Mesenchymal stem cell (in vitro differentiated cells and primary cell): ENCODE data around the gene KLF15.

Experiments used
- DNase-seq: peaks from one replicate; pipeline ENCODE4 v3.0.0-alpha.2; 2013
- H2AFZ ChIP-seq: one replicate; pipeline ENCODE4 v1.6.1; 2013; ENCODE audit warnings: low read depth, mild to moderate bottlenecking, control low read depth, inconsistent platforms, low read length, moderate library complexity
- H2AK5ac ChIP-seq: 2 replicates; pipeline ENCODE4 v1.6.1; 2013; ENCODE audit warnings: low read length, moderate library complexity, mild to moderate bottlenecking, inconsistent platforms; ENCODE audit not compliant: severe bottlenecking
- H2BK120ac ChIP-seq: one replicate; pipeline ENCODE4 v1.6.1; 2013; ENCODE audit warnings: low read depth, mild to moderate bottlenecking, inconsistent platforms, low read length, moderate library complexity
- H2BK12ac ChIP-seq, 2 experiments: one replicate each; pipeline ENCODE4 v1.6.1; 2013; ENCODE audit warnings: inconsistent platforms in 2 of 2, low read length in 2 of 2, mild to moderate bottlenecking in 2 of 2, moderate library complexity in 2 of 2, control low read depth in 1 of 2
- H2BK15ac ChIP-seq: one replicate; pipeline ENCODE4 v1.6.1; 2013; ENCODE audit warnings: mild to moderate bottlenecking, low read depth, inconsistent platforms; ENCODE audit not compliant: poor library complexity, severe bottlenecking
- H2BK5ac ChIP-seq: 2 replicates; pipeline ENCODE4 v1.6.1; 2013; ENCODE audit warnings: low read depth, mild to moderate bottlenecking, low read length, control low read depth, inconsistent platforms; ENCODE audit not compliant: poor library complexity, severe bottlenecking
- H3K14ac ChIP-seq, 2 experiments: one replicate each; pipeline ENCODE4 v1.6.1; 2013; ENCODE audit warnings: inconsistent platforms in 2 of 2, low read length in 2 of 2, control low read depth in 1 of 2, mild to moderate bottlenecking in 1 of 2, moderate library complexity in 1 of 2
- H3K18ac ChIP-seq, 2 experiments: one replicate each; pipeline ENCODE4 v1.6.1; 2013; ENCODE audit warnings: inconsistent platforms in 2 of 2, low read length in 2 of 2, control low read depth in 1 of 2, low read depth in 1 of 2, mild to moderate bottlenecking in 1 of 2
- H3K23ac ChIP-seq, 2 experiments: one replicate each; pipeline ENCODE4 v1.6.1; 2013; ENCODE audit warnings: inconsistent platforms in 2 of 2, low read length in 2 of 2, mild to moderate bottlenecking in 2 of 2, moderate library complexity in 2 of 2, control low read depth in 1 of 2
- H3K27ac ChIP-seq: 2 replicates; pipeline ENCODE4 v1.5.1; 2013; ENCODE audit warnings: mild to moderate bottlenecking, moderate library complexity, low read length, control low read depth, inconsistent platforms; ENCODE audit not compliant: poor library complexity, severe bottlenecking
- H3K27me3 ChIP-seq, 2 experiments: 2 replicates each; pipeline versions ENCODE4 v1.6.1 to v1.7.0; 2013; ENCODE audit warnings: low read length in 2 of 2, mild to moderate bottlenecking in 2 of 2, moderate library complexity in 2 of 2, control low read depth in 1 of 2, inconsistent platforms in 1 of 2; ENCODE audit not compliant: control insufficient read depth in 1 of 2, insufficient read depth in 1 of 2
- H3K36me3 ChIP-seq, 2 experiments: 2 replicates each; pipeline versions ENCODE4 v1.6.1 to v1.7.0; 2013; ENCODE audit warnings: low read length in 2 of 2, control low read depth in 1 of 2, inconsistent platforms in 1 of 2, low read depth in 1 of 2, mild to moderate bottlenecking in 1 of 2; ENCODE audit not compliant: insufficient read depth in 2 of 2, control insufficient read depth in 1 of 2
- H3K4ac ChIP-seq, 2 experiments: one replicate each; pipeline ENCODE4 v1.6.1; 2013; ENCODE audit warnings: inconsistent platforms in 2 of 2, low read length in 2 of 2, mild to moderate bottlenecking in 2 of 2, moderate library complexity in 2 of 2, control low read depth in 1 of 2, low read depth in 1 of 2
- H3K4me1 ChIP-seq: 2 replicates; pipeline ENCODE4 v1.6.1; 2013; ENCODE audit warnings: low read depth, low read length, control low read depth; ENCODE audit not compliant: control insufficient read depth, insufficient read depth
- H3K4me2 ChIP-seq: 2 replicates; pipeline ENCODE4 v1.6.1; 2013; ENCODE audit warnings: low read length, mild to moderate bottlenecking, inconsistent platforms; ENCODE audit not compliant: poor library complexity, severe bottlenecking
- H3K4me3 ChIP-seq, 2 experiments: 2 replicates each; pipeline versions ENCODE4 v1.5.1 to v1.7.0; 2013; ENCODE audit warnings: low read length in 2 of 2, mild to moderate bottlenecking in 2 of 2, control low read depth in 1 of 2, low read depth in 1 of 2; ENCODE audit not compliant: insufficient read depth in 1 of 2
- H3K79me1 ChIP-seq: replicated peaks from 2 replicates; pipeline ENCODE4 v1.6.1; 2013; ENCODE audit warnings: mild to moderate bottlenecking, control low read depth, low read length, inconsistent platforms; ENCODE audit not compliant: poor library complexity, severe bottlenecking
- H3K9ac ChIP-seq: 2 replicates; pipeline ENCODE4 v1.7.0; 2013; ENCODE audit warnings: mild to moderate bottlenecking, low read length, moderate library complexity
- H3K9me3 ChIP-seq: 2 replicates; pipeline ENCODE4 v1.7.0; 2013; ENCODE audit warnings: mild to moderate bottlenecking, low read length; ENCODE audit not compliant: control insufficient read depth
- H4K8ac ChIP-seq: one replicate; pipeline ENCODE4 v1.6.1; 2013; ENCODE audit warnings: inconsistent platforms, mild to moderate bottlenecking, low read length, moderate library complexity
- H4K91ac ChIP-seq: one replicate; pipeline ENCODE4 v1.6.1; 2013; ENCODE audit warnings: mild to moderate bottlenecking, low read length, inconsistent platforms
- WGBS: methylation state at CpG from one replicate; pipeline ENCODE4 v1.1.7; 2013; ENCODE audit warnings: mixed read lengths; 5-methylcytosine and 5-hydroxymethylcytosine counted together

KLF15 gene

GRCh38 chr3:126353694-126354321 is 3.4 kb downstream of the KLF15 start:
- Histone ChIP-seq H4K91ac (no peak overlapping the region), H2BK5ac (no peak overlapping the region), H3K4me2 (no peak overlapping the region), H3K4me1 (peaks cover 24% of the 10 kb centered on the region), H3K9me3 (no peaks in the 10 kb centered on the region), H3K23ac (no peak overlapping the region), H2AFZ (no peak overlapping the region), H2BK12ac (peak overlapping the region in 1 of 2 experiments; percentile 21), H3K27ac (no peak overlapping the region), H3K18ac (no peak overlapping the region), H3K4ac (no peak overlapping the region), H3K9ac (no peak overlapping the region), H2AK5ac (no peak overlapping the region), H3K79me1 (no peaks in the 10 kb centered on the region), H3K4me3 (no peak overlapping the region), H2BK15ac (no peak overlapping the region), H3K36me3 (no peaks in the 10 kb centered on the region), H3K14ac (no peak overlapping the region), H4K8ac (no peak overlapping the region), H2BK120ac (no peak overlapping the region), H3K27me3 (peaks cover 13 to 40% of the 10 kb centered on the region in 2 experiments)
- DNase-seq: no peak
- WGBS: 89% methylated on average over 8 of the region's 8 CpGs

- Histone ChIP-seq H3K4me3 (no peak overlapping the region), H2BK5ac (no peak overlapping the region), H3K9me3 (no peaks in the 10 kb centered on the region), H3K9ac (no peak overlapping the region), H3K4ac (no peak overlapping the region), H3K23ac (no peak overlapping the region), H3K4me1 (peaks cover 19% of the 10 kb centered on the region), H3K27ac (no peak overlapping the region), H2AK5ac (no peak overlapping the region), H2AFZ (no peak overlapping the region), H3K79me1 (no peaks in the 10 kb centered on the region), H3K27me3 (peaks cover 4 to 30% of the 10 kb centered on the region in 2 experiments), H3K18ac (no peak overlapping the region), H3K4me2 (no peak overlapping the region), H4K8ac (no peak overlapping the region), H3K14ac (no peak overlapping the region), H3K36me3 (no peaks in the 10 kb centered on the region), H2BK12ac (no peak overlapping the region), H2BK15ac (no peak overlapping the region), H2BK120ac (no peak overlapping the region), H4K91ac (peak overlapping the region; percentile 49)
- WGBS: 89% methylated on average over 27 of the region's 27 CpGs
- DNase-seq: no peak
Observed at GRCh38 chr3:126352476-126353454, 4.4 kb downstream of the KLF15 start.

- no peak overlapping the region for H3K18ac ChIP-seq
- peaks cover 14% of the 10 kb centered on the region for H3K4me1 ChIP-seq
- no peak overlapping the region for H4K8ac ChIP-seq
- no peak overlapping the region for H3K9ac ChIP-seq
- no peak for DNase-seq
- no peaks in the 10 kb centered on the region for H3K79me1 ChIP-seq
- no peak overlapping the region for H2BK5ac ChIP-seq
- no peak overlapping the region for H3K14ac ChIP-seq
- no peak overlapping the region for H2AK5ac ChIP-seq
- no peak overlapping the region for H2BK15ac ChIP-seq
- no peak overlapping the region for H3K23ac ChIP-seq
- no peak overlapping the region for H3K4ac ChIP-seq
- H3K4me2 ChIP-seq: no peak overlapping the region
- no peak overlapping the region for H2BK120ac ChIP-seq
- H3K36me3 ChIP-seq: no peaks in the 10 kb centered on the region
- no peaks in the 10 kb centered on the region for H3K9me3 ChIP-seq
- 95% methylated on average over 18 of the region's 18 CpGs for WGBS
- no peak overlapping the region for H2BK12ac ChIP-seq
- H3K4me3 ChIP-seq: no peak overlapping the region
- no peak overlapping the region for H3K27ac ChIP-seq
- H2AFZ ChIP-seq: no peak overlapping the region
- H4K91ac ChIP-seq: no peak overlapping the region
- H3K27me3 ChIP-seq: peaks cover 4 to 30% of the 10 kb centered on the region in 2 experiments
Observed at GRCh38 chr3:126351771-126352475, 5.3 kb downstream of the KLF15 start.
